Stimulated activated CD4-positive, alpha-beta T cell treated with anti-CD3 and anti-CD28 coated beads, Interleukin-1b, Interleukin-23, amount 100 ng/mL, for 24 hours (primary cell): Measurements from ENCODE around the gene NMS.

Experiments used
- DNase-seq, 4 experiments: peaks; one replicate each; pipeline ENCODE4 v3.0.0-alpha.2; 2020; ENCODE audit warnings: low read depth in 4 of 4, low spot score in 1 of 4

The NMS gene

GRCh38 chr2:100484390-100484789, 14.1 kb downstream of the NMS start:
- DNase-seq, result no peak

GRCh38 chr2:100485396-100485795, 15.1 kb downstream of the NMS start:
- DNase-seq, result no peak

- DNase-seq, result no peak
These were observed 24.4 kb downstream of the NMS start for GRCh38 chr2:100494712-100495111.

- no peak for DNase-seq
These were observed 32.5 kb downstream of the NMS start for GRCh38 chr2:100502782-100503181.

- DNase-seq, result no peak
These were observed 34.3 kb downstream of the NMS start for GRCh38 chr2:100504542-100504941.

DNA sequence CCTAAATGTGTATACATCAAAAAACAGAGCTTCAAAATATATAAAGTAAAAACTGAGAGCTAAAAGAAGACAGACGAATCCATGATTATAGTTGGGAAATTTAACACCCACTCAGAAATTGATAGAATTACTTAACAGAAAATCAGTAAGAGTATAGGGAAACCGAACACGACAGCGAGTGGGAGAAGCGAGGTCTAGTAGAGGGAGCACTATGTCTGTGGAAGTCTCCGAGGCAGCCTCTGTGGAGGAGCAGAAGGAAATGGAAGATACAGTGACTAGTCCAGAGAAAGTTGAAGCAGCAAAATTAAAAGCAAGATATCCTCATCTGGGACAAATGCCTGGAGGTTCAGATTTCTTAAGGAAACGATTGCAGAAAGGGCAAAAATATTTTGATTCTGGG, 38.8 kb downstream of the NMS start:
- DNase-seq, result no peak

- no peak for DNase-seq
These were observed 43.4 kb downstream of the NMS start for GRCh38 chr2:100513650-100514049.

- no peak for DNase-seq
These were observed 47.3 kb downstream of the NMS start for GRCh38 chr2:100517556-100517955.

DNA sequence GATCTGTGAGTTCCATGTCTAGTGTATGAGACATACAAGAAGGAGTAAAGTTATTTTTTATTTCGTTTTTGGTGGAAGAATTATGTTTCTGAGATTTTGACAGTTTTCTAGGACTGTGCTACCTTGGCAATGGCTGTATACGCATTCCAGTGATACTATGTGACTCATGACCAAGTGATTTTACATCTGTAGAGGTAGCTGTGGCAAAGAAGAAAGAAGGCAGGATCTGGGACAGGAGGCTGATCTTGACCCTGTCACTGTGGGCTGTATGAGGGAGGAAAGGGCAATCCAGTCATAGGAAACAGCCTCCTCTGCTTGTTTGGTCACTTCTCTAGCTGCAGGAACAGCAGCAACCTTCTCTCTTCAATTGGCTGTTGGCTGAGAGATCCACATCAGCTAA, 48.5 kb downstream of the NMS start:
- no peak for DNase-seq

DNA sequence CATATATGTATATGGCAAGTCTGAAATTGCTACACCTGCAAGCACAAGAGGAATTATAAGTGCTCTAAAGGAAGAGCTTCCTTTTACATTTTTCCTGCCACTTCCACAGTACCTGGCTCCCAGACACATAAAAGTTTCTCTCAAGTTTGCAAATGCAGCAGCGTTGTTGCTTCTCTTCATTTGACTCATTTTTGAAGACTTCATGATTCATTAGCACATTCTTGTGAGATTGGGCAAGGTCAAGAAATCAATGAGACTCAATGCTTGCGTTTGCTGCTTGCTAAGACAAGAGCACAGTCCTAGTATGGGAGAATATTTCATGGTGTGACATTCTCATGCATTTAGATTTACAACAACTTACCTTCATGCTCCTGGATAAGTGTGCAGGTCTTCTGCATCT, 49.9 kb downstream of the NMS start:
- no peak for DNase-seq

GRCh38 chr2:100522430-100522829, 52.1 kb downstream of the NMS start:
- no peak for DNase-seq

GRCh38 chr2:100524331-100524730, 54.0 kb downstream of the NMS start:
- DNase-seq, result no peak

GRCh38 chr2:100526868-100527267, 56.6 kb downstream of the NMS start:
- DNase-seq, result no peak

GRCh38 chr2:100527440-100528015, 57.2 kb downstream of the NMS start:
- no peak for DNase-seq

DNA sequence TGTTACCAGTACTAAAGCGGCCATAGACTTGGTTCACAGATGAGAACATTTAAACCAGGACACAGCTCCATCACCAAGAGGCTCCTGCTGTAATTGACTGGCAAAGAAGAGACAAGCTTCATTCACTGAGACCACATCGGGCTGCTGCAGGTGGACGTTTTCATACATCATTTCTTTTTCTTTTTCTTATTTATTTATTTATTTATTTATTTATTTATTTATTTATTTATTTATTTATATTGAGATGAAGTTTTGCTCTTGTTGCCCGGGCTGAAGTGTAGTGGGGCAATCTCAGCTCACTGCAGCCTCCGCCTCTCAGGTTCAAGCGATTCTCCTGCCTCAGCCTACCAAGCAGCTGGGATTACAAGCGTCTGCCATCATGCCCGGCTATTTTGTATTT, 58.9 kb downstream of the NMS start:
- no peak for DNase-seq

GRCh38 chr2:100529900-100530299, 59.6 kb downstream of the NMS start:
- DNase-seq, result no peak
